Measurements from ENCODE around the gene BCL11B.

Gene BCL11B

GRCh38 chr14:99137001-99137700 is 134.8 kb downstream of the BCL11B start:
- H3K36me3 ChIP-seq (ENCODE audit: insufficient read depth, low read length): no peaks in the 10 kb centered on the region
- no peaks in the 10 kb centered on the region for H3K9me3 ChIP-seq (ENCODE audit: control insufficient read depth, insufficient read depth, low read length)
- H3K4me1 ChIP-seq (ENCODE audit: insufficient read depth, low read length): peaks cover 7% of the 10 kb centered on the region

GRCh38 chr14:99136401-99136800 is 135.6 kb downstream of the BCL11B start:
- no peaks in the 10 kb centered on the region for H3K9me3 ChIP-seq (ENCODE audit: control insufficient read depth, insufficient read depth, low read length)
- no peaks in the 10 kb centered on the region for H3K36me3 ChIP-seq (ENCODE audit: insufficient read depth, low read length)
- H3K9ac ChIP-seq (ENCODE audit: low read depth, low read length): no peak overlapping the region
- H3K4me1 ChIP-seq (ENCODE audit: insufficient read depth, low read length): peaks cover 7% of the 10 kb centered on the region

More at GRCh38 chr14:99137001-99137700, 134.8 kb downstream of the BCL11B start:
- no peak overlapping the region for H3K9ac ChIP-seq (ENCODE audit: low read depth, low read length)

- peaks cover 7% of the 10 kb centered on the region for H3K4me1 ChIP-seq (ENCODE audit: insufficient read depth, low read length)
- H3K9ac ChIP-seq (ENCODE audit: low read depth, low read length): no peak overlapping the region
- H3K9me3 ChIP-seq (ENCODE audit: control insufficient read depth, insufficient read depth, low read length): no peaks in the 10 kb centered on the region
- H3K36me3 ChIP-seq (ENCODE audit: insufficient read depth, low read length): no peaks in the 10 kb centered on the region
Observed at GRCh38 chr14:99136047-99136400, 136.0 kb downstream of the BCL11B start.

- Histone ChIP-seq H3K9ac (ENCODE audit: low read depth, low read length) (no peak overlapping the region), H3K4me1 (ENCODE audit: insufficient read depth, low read length) (peaks cover 7% of the 10 kb centered on the region), H3K36me3 (ENCODE audit: insufficient read depth, low read length) (no peaks in the 10 kb centered on the region), H3K9me3 (ENCODE audit: control insufficient read depth, insufficient read depth, low read length) (no peaks in the 10 kb centered on the region)
Observed at GRCh38 chr14:99134516-99135046, 137.4 kb downstream of the BCL11B start.

GRCh38 chr14:99133636-99134515 is 138.1 kb downstream of the BCL11B start:
- Histone ChIP-seq H3K9me3 (ENCODE audit: control insufficient read depth, insufficient read depth, low read length) (no peaks in the 10 kb centered on the region), H3K9ac (ENCODE audit: low read depth, low read length) (no peak overlapping the region), H3K36me3 (ENCODE audit: insufficient read depth, low read length) (no peaks in the 10 kb centered on the region), H3K4me1 (ENCODE audit: insufficient read depth, low read length) (peaks cover 7% of the 10 kb centered on the region)

- Histone ChIP-seq H3K4me1 (ENCODE audit: insufficient read depth, low read length) (peaks cover 7% of the 10 kb centered on the region), H3K36me3 (ENCODE audit: insufficient read depth, low read length) (no peaks in the 10 kb centered on the region), H3K9me3 (ENCODE audit: control insufficient read depth, insufficient read depth, low read length) (no peaks in the 10 kb centered on the region), H3K9ac (ENCODE audit: low read depth, low read length) (no peak overlapping the region)
Observed at GRCh38 chr14:99132821-99133635, 139.0 kb downstream of the BCL11B start.

GRCh38 chr14:99131632-99132271 is 140.2 kb downstream of the BCL11B start:
- H3K9me3 ChIP-seq (ENCODE audit: control insufficient read depth, insufficient read depth, low read length): no peaks in the 10 kb centered on the region
- no peak overlapping the region for H3K9ac ChIP-seq (ENCODE audit: low read depth, low read length)
- H3K36me3 ChIP-seq (ENCODE audit: insufficient read depth, low read length): no peaks in the 10 kb centered on the region
- H3K4me1 ChIP-seq (ENCODE audit: insufficient read depth, low read length): peaks cover 7% of the 10 kb centered on the region

- Histone ChIP-seq H3K4me1 (ENCODE audit: insufficient read depth, low read length) (peaks cover 7% of the 10 kb centered on the region), H3K36me3 (ENCODE audit: insufficient read depth, low read length) (no peaks in the 10 kb centered on the region), H3K9ac (ENCODE audit: low read depth, low read length) (no peak overlapping the region), H3K9me3 (ENCODE audit: control insufficient read depth, insufficient read depth, low read length) (no peaks in the 10 kb centered on the region)
Observed at GRCh38 chr14:99129998-99130397, 142.0 kb downstream of the BCL11B start.

GRCh38 chr14:99129211-99129696 is 142.7 kb downstream of the BCL11B start:
- H3K36me3 ChIP-seq (ENCODE audit: insufficient read depth, low read length): no peaks in the 10 kb centered on the region
- H3K9me3 ChIP-seq (ENCODE audit: control insufficient read depth, insufficient read depth, low read length): no peaks in the 10 kb centered on the region
- peaks cover 7% of the 10 kb centered on the region for H3K4me1 ChIP-seq (ENCODE audit: insufficient read depth, low read length)
- no peak overlapping the region for H3K9ac ChIP-seq (ENCODE audit: low read depth, low read length)

- Histone ChIP-seq H3K36me3 (ENCODE audit: insufficient read depth, low read length) (no peaks in the 10 kb centered on the region), H3K4me1 (ENCODE audit: insufficient read depth, low read length) (peaks cover 4% of the 10 kb centered on the region), H3K9ac (ENCODE audit: low read depth, low read length) (no peak overlapping the region), H3K9me3 (ENCODE audit: control insufficient read depth, insufficient read depth, low read length) (no peaks in the 10 kb centered on the region)
Observed at GRCh38 chr14:99128185-99128584, 143.8 kb downstream of the BCL11B start.

GRCh38 chr14:99127651-99128167 is 144.3 kb downstream of the BCL11B start:
- Histone ChIP-seq H3K9me3 (ENCODE audit: control insufficient read depth, insufficient read depth, low read length) (no peaks in the 10 kb centered on the region), H3K4me1 (ENCODE audit: insufficient read depth, low read length) (no peaks in the 10 kb centered on the region), H3K36me3 (ENCODE audit: insufficient read depth, low read length) (no peaks in the 10 kb centered on the region), H3K9ac (ENCODE audit: low read depth, low read length) (no peak overlapping the region)

- no peak overlapping the region for H3K9ac ChIP-seq (ENCODE audit: low read depth, low read length)
- H3K9me3 ChIP-seq (ENCODE audit: control insufficient read depth, insufficient read depth, low read length): no peaks in the 10 kb centered on the region
- H3K4me1 ChIP-seq (ENCODE audit: insufficient read depth, low read length): no peaks in the 10 kb centered on the region
- no peaks in the 10 kb centered on the region for H3K36me3 ChIP-seq (ENCODE audit: insufficient read depth, low read length)
Observed at GRCh38 chr14:99125616-99126431, 146.2 kb downstream of the BCL11B start.

GRCh38 chr14:99125113-99125512 is 146.9 kb downstream of the BCL11B start:
- Histone ChIP-seq H3K4me1 (ENCODE audit: insufficient read depth, low read length) (no peaks in the 10 kb centered on the region), H3K36me3 (ENCODE audit: insufficient read depth, low read length) (no peaks in the 10 kb centered on the region), H3K9me3 (ENCODE audit: control insufficient read depth, insufficient read depth, low read length) (no peaks in the 10 kb centered on the region), H3K9ac (ENCODE audit: low read depth, low read length) (no peak overlapping the region)

All from ES-I3 (cell line).